HCT116 (cell line): Measurements from ENCODE around the gene CHN1. TPM values are rescaled to one million over a fixed set of nuclear protein-coding genes. Genes with fewer than 3 reads are reported as not detected.

ENCODE experiments used
- ATAC-seq: fragments of 200-7000 bp; cut with Tn5 transposase; 2 replicates; pipeline ENCODE4 v1.9.1; 2020; ENCODE audit warnings: mild to moderate bottlenecking, moderate library complexity
- BruUV-seq: library from RNA; stranded (reverse); fragments of 400-500 nt; replicated peaks from 2 replicates; lab custom pipeline; 2021; lab: Mats Ljungman, UMichigan
- CTCF ChIA-PET: fragments of 300-600 bp; sonication (Branson Sonifier 250); formaldehyde crosslinking; loops from one replicate; lab custom pipeline; 2021; ENCODE audit warnings: antibody characterized with exemption; lab: Charles Lee
- POLR2A ChIA-PET: fragments of 300-600, 350-600 bp; sonication (Branson Sonifier 250); formaldehyde crosslinking; loops from one replicate; lab custom pipeline; 2021; ENCODE audit warnings: antibody characterized with exemption; lab: Charles Lee
- RAD21 ChIA-PET, 2 experiments: fragments of 300-600 bp; sonication (Branson Sonifier 250); formaldehyde crosslinking; loops; one replicate each; lab custom pipeline; 2023; ENCODE audit warnings: low total read pairs in 2 of 2; ENCODE audit not compliant: uncharacterized antibody in 2 of 2, unreplicated experiment in 2 of 2, low non-redundant PET in 1 of 2; lab: Charles Lee
- DNase-seq: peaks from one replicate; pipeline ENCODE4 v3.0.0-alpha.2; 2010; ENCODE audit warnings: low read depth, low spot score
- H2AFZ ChIP-seq: fragments of 200-600 bp; shearing (Covaris generic), sonication (generic); 2 replicates; pipeline ENCODE4 v1.6.1; 2017; ENCODE audit warnings: low read depth, mixed run types, mixed read lengths, antibody characterized with exemption, low read length; ENCODE audit not compliant: poor library complexity, severe bottlenecking
- H3K27ac ChIP-seq: 2 replicates; pipeline ENCODE4 v1.5.1; 2012; ENCODE audit warnings: low read depth, low read length
- H3K27me3 ChIP-seq: fragments of 200-600 bp; sonication (generic); 2 replicates; pipeline ENCODE4 v1.6.1; 2016; ENCODE audit warnings: mixed run types, low read length, mixed read lengths; ENCODE audit not compliant: insufficient read depth
- H3K36me3 ChIP-seq, 2 experiments: fragments of 200-500 bp in 1 of 2; fragments of 200-600 bp in 1 of 2; sonication (Bioruptor generic) in 1 of 2; sonication (generic) in 1 of 2; 2 replicates each; pipeline versions ENCODE4 v1.5.1 to v1.6.1; 2014 to 2016; ENCODE audit warnings: low read length in 2 of 2, inconsistent platforms in 1 of 2, mixed read lengths in 1 of 2, mixed run types in 1 of 2; ENCODE audit not compliant: insufficient read depth in 2 of 2, control insufficient read depth in 1 of 2
- H3K4me1 ChIP-seq, 2 experiments: fragments of 200-600 bp in 1 of 2; sonication (generic) in 1 of 2; 2 replicates each; pipeline versions ENCODE4 v1.5.1 to v1.6.1; 2012 to 2017; ENCODE audit warnings: low read length in 2 of 2, inconsistent platforms in 1 of 2, mild to moderate bottlenecking in 1 of 2, mixed read lengths in 1 of 2, mixed run types in 1 of 2, moderate library complexity in 1 of 2; ENCODE audit not compliant: insufficient read depth in 2 of 2, control insufficient read depth in 1 of 2
- H3K4me2 ChIP-seq: fragments of 200-600 bp; sonication (generic); 2 replicates; pipeline ENCODE4 v1.6.1; 2017; ENCODE audit warnings: mixed run types, low read length, mixed read lengths
- H3K4me3 ChIP-seq, 2 experiments: fragments of 200-600 bp in 1 of 2; sonication (generic) in 1 of 2; replicated peaks in 1 of 2; 2 replicates each; pipeline ENCODE4 v1.5.1; 2011 to 2016; ENCODE audit warnings: low read length in 2 of 2, control low read depth in 1 of 2, low read depth in 1 of 2, mild to moderate bottlenecking in 1 of 2, mixed read lengths in 1 of 2, mixed run types in 1 of 2
- H3K79me2 ChIP-seq: fragments of 200-600 bp; sonication (generic); 2 replicates; pipeline ENCODE4 v1.6.1; 2017; ENCODE audit warnings: mild to moderate bottlenecking, mixed run types, low read length, moderate library complexity, mixed read lengths; ENCODE audit not compliant: insufficient read depth
- H3K9ac ChIP-seq: fragments of 200-600 bp; sonication (generic); 2 replicates; pipeline ENCODE4 v1.6.1; 2016; ENCODE audit warnings: low read length, mixed read lengths
- H3K9me2 ChIP-seq: fragments of 200-600 bp; sonication (generic), shearing (Covaris generic); 2 replicates; pipeline ENCODE4 v1.6.1; 2017; ENCODE audit warnings: mixed run types, mild to moderate bottlenecking, moderate library complexity; ENCODE audit not compliant: insufficient read depth
- H3K9me3 ChIP-seq, 2 experiments: fragments of 200-500 bp in 1 of 2; fragments of 200-600 bp in 1 of 2; sonication (Bioruptor generic) in 1 of 2; sonication (generic) in 1 of 2; 2 replicates each; pipeline ENCODE4 v1.6.1; 2014 to 2017; ENCODE audit warnings: low read length in 2 of 2, mixed read lengths in 2 of 2, inconsistent platforms in 1 of 2, low read depth in 1 of 2, mild to moderate bottlenecking in 1 of 2, mixed run types in 1 of 2, moderate library complexity in 1 of 2; ENCODE audit not compliant: control insufficient read depth in 1 of 2, insufficient read depth in 1 of 2
- H4K20me1 ChIP-seq: fragments of 200-600 bp; sonication (generic), shearing (Covaris generic); 2 replicates; pipeline ENCODE4 v1.6.1; 2017; ENCODE audit warnings: mixed run types, mild to moderate bottlenecking, moderate library complexity; ENCODE audit not compliant: insufficient read depth
- CBX3 ChIP-seq: IDR thresholded peaks from 2 replicates; pipeline ENCODE4 v1.6.1; 2012; ENCODE audit warnings: low read depth
- CEBPB ChIP-seq: IDR thresholded peaks from 2 replicates; pipeline ENCODE4 v1.6.1; 2012; ENCODE audit warnings: low read depth
- EGR1 ChIP-seq: IDR thresholded peaks from 2 replicates; pipeline ENCODE4 v1.6.1; 2012; ENCODE audit warnings: low read depth
- FOSL1 ChIP-seq: IDR thresholded peaks from 2 replicates; pipeline ENCODE4 v1.6.1; 2012; ENCODE audit warnings: low read depth
- JUND ChIP-seq: IDR thresholded peaks from 2 replicates; pipeline ENCODE4 v1.6.1; 2012
- MAX ChIP-seq: IDR thresholded peaks from 2 replicates; pipeline ENCODE4 v1.6.1; 2012
- POLR2A ChIP-seq: IDR thresholded peaks from 2 replicates; pipeline ENCODE4 v1.7.0; 2011; ENCODE audit warnings: borderline replicate concordance; ENCODE audit not compliant: insufficient read depth, insufficient read length; ENCODE audit errors: extremely low read depth
- POLR2AphosphoS5 ChIP-seq: IDR thresholded peaks from 2 replicates; pipeline ENCODE4 v1.6.1; 2011; ENCODE audit warnings: mild to moderate bottlenecking, low read depth, low read length, moderate library complexity
- RAD21 ChIP-seq: IDR thresholded peaks from 2 replicates; pipeline ENCODE4 v1.6.1; 2012; ENCODE audit warnings: low read depth, mild to moderate bottlenecking
- REST ChIP-seq: IDR thresholded peaks from 2 replicates; pipeline ENCODE4 v1.6.1; 2012; ENCODE audit warnings: low read depth
- SP1 ChIP-seq: IDR thresholded peaks from 2 replicates; pipeline ENCODE4 v1.6.1; 2012; ENCODE audit warnings: low read depth
- SRF ChIP-seq: IDR thresholded peaks from 2 replicates; pipeline ENCODE4 v1.6.1; 2012; ENCODE audit warnings: low read depth
- YY1 ChIP-seq: IDR thresholded peaks from 2 replicates; pipeline ENCODE4 v1.6.1; 2011; ENCODE audit warnings: low read length, low read depth, moderate library complexity, mild to moderate bottlenecking; ENCODE audit not compliant: insufficient replicate concordance; ENCODE audit errors: extremely low read depth
- ZBTB33 ChIP-seq: IDR thresholded peaks from 2 replicates; pipeline ENCODE4 v1.6.1; 2011; ENCODE audit warnings: mild to moderate bottlenecking, low read length, moderate library complexity; ENCODE audit not compliant: insufficient replicate concordance; ENCODE audit errors: extremely low read depth
- ZFX ChIP-seq: fragments of 450-650 bp; IDR thresholded peaks from 2 replicates; pipeline ENCODE4 v1.6.1; 2017
- ZNF274 ChIP-seq: fragments of 200-500 bp; sonication (Bioruptor generic); IDR thresholded peaks from 2 replicates; pipeline ENCODE4 v1.6.1; 2014; ENCODE audit warnings: mild to moderate bottlenecking, low read depth, low read length, inconsistent platforms
- intact Hi-C: fragments of 100-400 bp; cut with micrococcal nuclease; formaldehyde crosslinking; loops from 2 replicates; pipeline ENCODE4 v1.10.0; 2022
- total RNA-seq: library from RNA; stranded (reverse); gene quantifications from one replicate; pipeline ENCODE4 v1.2.1, GENCODE V29; 2021; ENCODE audit not compliant: unreplicated experiment

Gene CHN1
- total RNA-seq, 1 experiment from 2014 or later = 3.6 TPM

- H3K9me2 ChIP-seq = no peaks in the 10 kb centered on the region
- H4K20me1 ChIP-seq = no peaks in the 10 kb centered on the region
- H2AFZ ChIP-seq = no peak overlapping the region
- POLR2A ChIA-PET = no interaction called here
- H3K9me3 ChIP-seq = no peaks in the 10 kb centered on the region
- RAD21 ChIA-PET = no interaction called here
- CTCF ChIA-PET = no interaction called here
- H3K27ac ChIP-seq = no peak overlapping the region
- H3K4me1 ChIP-seq = peaks cover 10 to 14% of the 10 kb centered on the region in 2 experiments; a peak in 3 of 4 replicates
- intact Hi-C loops = no loop called here
- no peaks in the 10 kb centered on the region for H3K36me3 ChIP-seq
- no peak overlapping the region for H3K4me2 ChIP-seq
- no peaks in the 10 kb centered on the region for H3K79me2 ChIP-seq
- ATAC-seq (no peak), DNase-seq (no peak)
- no TSS peak for BruUV-seq
- no peaks in the 10 kb centered on the region for H3K27me3 ChIP-seq
- no peak overlapping the region for H3K9ac ChIP-seq
- TF ChIP-seq ZBTB33 (no peak), YY1 (no peak), JUND (no peak), SP1 (no peak)
- no peak overlapping the region for H3K4me3 ChIP-seq
These were observed 212.7 kb downstream of the CHN1 start for GRCh38 chr2:174792309-174793025.

GRCh38 chr2:174791746-174792280 lies 213.4 kb downstream of the CHN1 start:
- intact Hi-C loops = no loop called here
- no peak overlapping the region for H3K4me2 ChIP-seq
- no peak overlapping the region for H3K4me3 ChIP-seq
- no peaks in the 10 kb centered on the region for H3K79me2 ChIP-seq
- ChIA-PET POLR2A (no interaction called here), CTCF (no interaction called here), RAD21 (no interaction called here)
- H3K27me3 ChIP-seq = no peaks in the 10 kb centered on the region
- BruUV-seq = no TSS peak
- H3K9me2 ChIP-seq = no peaks in the 10 kb centered on the region
- H3K9ac ChIP-seq = no peak overlapping the region
- no peak overlapping the region for H2AFZ ChIP-seq
- no peak for DNase-seq
- H3K36me3 ChIP-seq = no peaks in the 10 kb centered on the region
- peaks cover 10 to 14% of the 10 kb centered on the region in 2 experiments; a peak in 3 of 4 replicates for H3K4me1 ChIP-seq
- H3K9me3 ChIP-seq = no peaks in the 10 kb centered on the region
- no peaks in the 10 kb centered on the region for H4K20me1 ChIP-seq
- no peak overlapping the region for H3K27ac ChIP-seq
- ATAC-seq = no peak
- TF ChIP-seq SP1 = no peak
- TF ChIP-seq SRF = no peak
- TF ChIP-seq RAD21 = no peak
- no peak for TF ChIP-seq CBX3
- no peak for TF ChIP-seq ZNF274
- TF ChIP-seq CEBPB = no peak
- no peak for TF ChIP-seq ZFX
- TF ChIP-seq REST = no peak
- no peak for TF ChIP-seq POLR2AphosphoS5
- no peak for TF ChIP-seq JUND
- no peak for TF ChIP-seq EGR1
- no peak for TF ChIP-seq FOSL1
- no peak for TF ChIP-seq MAX
- no peak for TF ChIP-seq POLR2A
